GM18519 (cell line): ENCODE data around the gene RALGPS2.
"Not testable (repeated sequence)": the region's sequence is repeated elsewhere in the genome, so short reads cannot be mapped to it uniquely, and the experiment has no call there.

Experiments
- ATAC-seq: cut with Tn5 transposase; IDR thresholded peaks from one replicate; pipeline ENCODE4 v1.9.1; 2021; ENCODE audit warnings: mild to moderate bottlenecking, moderate library complexity; ENCODE audit not compliant: unreplicated experiment, low FRiP score

RALGPS2 gene

GRCh38 chr1:178774263-178774662 is 49.2 kb downstream of the RALGPS2 start:
- no peak for ATAC-seq

DNA sequence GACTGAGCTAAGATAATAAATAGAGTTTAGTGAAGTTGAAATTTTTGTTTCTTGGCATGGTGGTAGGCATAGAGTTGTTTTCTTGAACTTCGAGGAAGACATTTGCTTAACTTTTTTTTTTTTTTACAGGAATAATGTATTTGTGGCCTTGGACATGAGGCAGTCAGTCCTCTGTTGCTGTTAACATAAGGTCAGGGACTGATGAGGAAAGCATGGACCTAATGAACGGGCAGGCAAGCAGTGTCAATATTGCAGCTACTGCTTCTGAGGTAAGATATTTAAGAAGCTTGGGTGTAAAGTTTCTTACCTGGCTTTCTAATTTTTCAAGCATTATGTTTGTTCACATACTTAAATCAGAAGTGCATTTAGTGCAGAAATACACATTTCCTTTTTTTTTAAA is 51.5 kb downstream of the RALGPS2 start:
- no peak for ATAC-seq

DNA sequence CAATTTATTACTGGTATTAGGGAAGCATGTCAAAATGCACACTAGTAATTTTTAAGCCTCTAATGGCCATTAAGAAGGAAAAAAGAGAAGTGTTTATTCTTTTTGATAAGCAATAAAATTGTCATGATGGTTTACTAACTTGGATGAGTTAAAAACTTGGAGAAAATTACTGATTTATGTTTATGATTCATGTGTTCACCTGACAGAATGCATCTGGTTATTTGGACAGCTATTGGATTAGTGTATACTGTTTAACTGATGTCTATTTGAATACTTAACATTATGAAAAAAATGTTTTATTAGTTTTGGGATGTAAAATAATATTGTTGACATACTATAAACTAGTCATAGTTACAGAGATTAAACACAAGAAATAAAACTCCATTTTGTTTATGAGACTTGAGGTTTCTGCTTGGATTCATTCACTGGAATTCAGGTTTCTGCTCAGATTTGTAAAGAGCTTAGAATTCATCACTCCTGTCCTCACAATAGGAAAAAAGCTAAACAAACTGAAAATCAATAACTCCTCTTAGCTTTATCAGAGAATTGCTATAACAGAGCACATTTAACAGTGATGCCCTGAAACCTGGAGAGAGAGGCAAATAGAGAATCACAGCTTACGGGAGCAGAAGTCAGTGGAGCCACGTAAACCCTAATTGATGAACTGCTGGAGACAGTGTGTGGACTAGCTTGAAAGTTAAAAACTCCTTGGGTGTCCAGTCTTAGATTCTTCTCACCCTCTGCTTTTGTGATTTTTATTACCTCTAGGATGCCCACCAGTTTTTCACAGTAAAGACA is 56.7 kb downstream of the RALGPS2 start:
- ATAC-seq, result no peak

DNA sequence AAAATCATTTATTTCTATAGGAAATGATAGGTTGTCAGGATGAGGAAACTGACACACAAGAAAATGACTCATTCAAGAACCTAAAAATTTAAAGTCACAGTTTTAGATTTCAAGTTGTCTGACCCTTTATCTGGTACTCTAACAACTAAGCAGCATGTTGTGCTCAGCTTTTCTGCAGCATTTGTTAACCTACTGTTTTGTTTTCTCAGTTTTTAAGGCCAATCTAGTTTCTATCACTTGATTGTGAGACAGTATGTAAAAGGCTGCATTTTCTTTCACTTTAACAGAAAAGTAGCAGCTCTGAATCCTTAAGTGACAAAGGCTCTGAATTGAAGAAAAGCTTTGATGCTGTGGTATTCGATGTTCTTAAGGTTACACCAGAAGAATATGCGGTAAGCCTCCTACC is 59.1 kb downstream of the RALGPS2 start:
- no peak for ATAC-seq

- no peak for ATAC-seq
These were observed 67.3 kb downstream of the RALGPS2 start for GRCh38 chr1:178792394-178792793.

DNA sequence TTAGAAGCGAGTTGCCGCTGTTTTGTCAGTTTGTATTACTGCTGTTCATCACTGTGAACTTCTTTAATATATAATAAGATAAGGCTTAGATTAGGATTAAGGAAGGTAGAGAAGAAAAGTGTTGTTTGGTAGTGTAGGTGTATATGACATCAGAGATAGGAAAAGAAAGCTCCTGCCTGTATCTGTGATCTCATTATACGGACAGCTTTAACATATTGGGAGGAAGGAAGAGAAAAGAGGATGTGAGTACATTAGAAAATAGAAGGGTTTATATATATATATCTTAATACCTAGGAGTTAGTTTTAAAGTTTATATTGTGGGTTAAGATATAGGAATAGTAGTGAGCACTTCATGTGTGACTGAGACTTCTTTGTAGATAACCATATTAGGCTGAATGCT is 71.0 kb downstream of the RALGPS2 start:
- no peak for ATAC-seq

DNA sequence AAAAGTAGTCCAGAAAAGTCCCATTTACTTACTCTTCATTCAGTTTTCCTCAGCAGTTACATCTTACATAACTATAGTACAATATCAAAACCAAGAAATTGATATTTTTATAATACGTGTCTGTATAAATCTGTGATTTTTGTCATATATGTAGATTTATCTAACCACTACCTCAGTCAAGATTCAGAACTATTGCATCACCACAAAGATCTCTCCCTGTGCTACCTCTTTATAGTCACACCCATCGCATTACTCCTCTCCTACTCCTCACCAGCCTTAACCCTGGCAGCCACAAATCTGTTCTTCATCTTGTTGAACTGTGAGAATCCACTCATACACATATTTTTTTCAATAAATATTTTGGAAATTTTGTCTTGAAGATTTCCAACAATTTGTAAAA is 72.5 kb downstream of the RALGPS2 start:
- no peak for ATAC-seq

DNA sequence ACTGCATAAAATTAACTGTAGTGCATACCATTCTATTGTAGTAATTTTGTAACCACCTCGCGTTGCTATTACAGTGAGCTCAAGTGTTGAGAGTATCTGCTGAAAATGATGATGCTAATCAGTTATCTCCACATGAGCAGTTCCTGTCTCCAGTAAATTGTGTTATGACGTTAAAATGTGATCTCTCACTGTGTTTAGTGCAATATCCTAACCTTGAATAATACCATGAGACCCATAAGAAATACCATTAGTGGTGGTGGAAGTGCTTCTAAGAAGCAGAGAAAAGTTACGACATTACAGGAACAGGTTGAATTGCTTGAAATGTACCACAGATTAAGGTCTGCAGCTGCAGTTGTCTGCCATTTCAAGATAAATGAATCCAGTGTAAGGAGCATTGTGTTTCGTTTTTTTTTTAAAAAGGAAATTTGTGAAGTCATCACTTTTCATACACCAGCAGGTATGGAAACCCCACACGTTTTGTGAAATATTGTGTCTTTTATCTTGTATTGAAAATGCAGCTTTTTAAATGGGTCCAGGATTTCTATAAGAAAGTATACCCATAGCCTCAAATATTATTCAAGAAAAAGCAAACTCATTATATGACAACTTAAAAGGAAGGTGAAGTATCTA is 73.3 kb downstream of the RALGPS2 start:
- no peak for ATAC-seq

DNA sequence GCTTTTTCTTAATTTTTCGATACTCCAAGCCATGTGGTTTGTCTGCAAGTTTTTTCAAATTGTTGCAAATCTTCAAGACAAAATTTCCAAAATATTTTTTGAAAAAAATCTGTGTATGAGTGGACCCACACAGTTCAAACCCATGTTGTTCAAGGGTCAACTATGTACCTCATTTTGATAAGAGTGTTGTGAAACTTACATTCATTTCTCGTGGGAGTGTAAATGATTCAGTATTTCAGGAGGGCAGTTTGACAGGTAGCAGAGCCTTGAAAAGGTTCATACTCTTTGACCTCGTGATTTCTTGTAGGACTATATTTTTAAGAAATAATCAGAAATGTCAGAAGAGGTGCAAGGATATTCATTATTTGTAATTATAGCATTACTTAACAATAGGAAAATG is 77.8 kb downstream of the RALGPS2 start:
- ATAC-seq, result no peak

DNA sequence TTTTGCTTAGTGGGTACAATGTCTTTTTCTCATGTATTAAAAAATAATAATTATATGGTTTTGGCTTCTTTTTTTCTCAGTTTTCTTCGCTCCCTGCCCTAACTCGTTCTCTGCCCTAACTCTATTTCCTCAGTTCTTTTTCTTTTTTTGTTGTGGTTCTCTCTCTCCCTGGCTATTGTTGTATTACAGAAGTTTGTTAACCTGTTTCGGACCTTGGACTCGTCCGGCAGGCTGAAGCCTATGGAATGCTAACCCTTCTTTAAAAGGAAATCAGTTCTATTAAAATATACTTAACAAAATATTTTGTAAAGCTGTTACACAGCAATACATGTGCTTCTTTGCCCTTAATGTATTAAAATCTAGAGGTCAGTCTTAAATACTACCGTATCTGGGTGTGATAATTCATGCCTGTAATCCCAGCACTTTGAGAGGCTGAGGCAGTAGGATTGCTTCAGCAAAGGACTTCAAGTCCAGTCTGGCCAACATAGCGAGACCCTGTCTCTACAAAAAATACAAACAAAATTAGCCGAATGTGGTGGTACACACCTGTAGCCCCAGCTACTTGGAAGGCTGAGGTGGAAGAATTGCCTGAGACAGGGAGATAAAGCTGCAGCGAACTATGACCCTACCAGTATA is 81.7 kb downstream of the RALGPS2 start:
- no peak for ATAC-seq

- ATAC-seq, result no peak
These were observed 83.5 kb downstream of the RALGPS2 start for GRCh38 chr1:178808529-178808928.

- no peak for ATAC-seq
These were observed 85.5 kb downstream of the RALGPS2 start for GRCh38 chr1:178810585-178810984.

DNA sequence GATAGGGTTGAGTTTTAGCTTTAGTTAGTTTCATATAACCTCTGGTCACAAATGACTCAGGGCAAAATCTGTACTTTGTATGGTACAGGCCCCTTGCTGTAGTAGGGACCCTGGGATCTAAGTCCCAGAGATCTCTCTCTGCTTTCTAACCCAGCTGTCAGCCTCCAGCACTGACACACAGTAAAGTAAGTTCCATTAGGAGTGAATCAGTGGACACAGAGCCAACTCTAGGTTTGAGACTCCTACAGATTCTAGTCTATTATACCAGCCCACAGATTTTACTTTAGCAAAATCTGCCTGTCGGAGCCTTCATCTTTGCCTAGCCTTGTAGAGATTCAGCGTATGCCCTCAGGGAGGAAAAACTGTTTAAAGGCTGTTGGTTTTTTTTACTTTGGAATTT is 93.4 kb downstream of the RALGPS2 start:
- ATAC-seq, result no peak

- ATAC-seq, result no peak
These were observed 94.1 kb downstream of the RALGPS2 start for GRCh38 chr1:178819123-178819522.

DNA sequence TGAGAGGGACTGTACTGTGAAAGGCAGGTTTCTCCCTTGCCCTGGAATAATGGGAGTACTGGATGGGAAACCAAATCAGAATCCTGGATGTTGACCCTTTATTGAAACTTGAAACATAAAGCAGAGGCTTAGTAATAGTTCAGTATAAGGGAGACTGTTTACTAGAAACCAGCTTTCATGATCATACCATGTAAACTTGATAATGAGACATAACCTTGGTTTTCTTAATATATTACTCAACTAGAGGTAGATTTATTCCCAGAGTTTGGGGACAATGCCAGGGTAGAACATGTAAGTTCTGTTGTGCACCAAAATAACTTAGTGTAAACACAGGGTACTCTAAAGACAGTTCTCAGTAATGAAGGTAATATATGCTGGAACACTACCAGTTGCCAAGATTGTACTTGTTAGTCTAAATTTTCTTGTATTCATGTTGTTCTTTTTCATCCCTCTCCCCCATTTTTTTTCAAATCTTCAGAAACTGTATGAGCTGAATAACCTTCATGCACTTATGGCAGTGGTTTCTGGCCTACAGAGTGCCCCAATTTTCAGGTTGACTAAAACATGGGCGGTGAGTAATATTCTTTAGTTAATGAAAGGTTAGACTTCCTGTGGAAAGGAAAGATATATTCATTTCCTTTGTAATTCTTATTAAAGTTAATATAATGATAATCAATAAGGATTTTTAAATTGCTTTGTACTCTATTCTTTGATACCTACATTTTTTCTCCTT is 96.3 kb downstream of the RALGPS2 start:
- ATAC-seq, result no peak

DNA sequence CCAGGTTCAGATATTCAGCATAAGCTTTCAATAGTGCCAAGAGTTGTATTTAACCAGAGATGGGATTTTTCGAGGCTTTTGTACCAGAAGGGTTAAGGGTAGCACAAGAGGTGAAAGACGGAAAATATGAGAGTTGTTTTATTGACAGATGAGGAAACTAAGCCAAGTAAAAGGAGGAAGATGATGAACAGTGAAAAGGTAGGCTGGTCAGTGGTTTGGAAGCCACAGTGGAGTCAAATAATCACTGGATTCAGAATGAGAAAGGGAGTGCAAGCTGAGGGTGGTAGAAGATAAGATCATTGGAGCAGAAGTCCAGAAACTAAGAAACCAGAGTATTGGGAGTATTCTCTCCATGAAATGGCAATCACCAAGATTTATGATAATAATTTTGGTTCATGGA is 100.1 kb downstream of the RALGPS2 start:
- no peak for ATAC-seq

- no peak for ATAC-seq
These were observed 119.4 kb downstream of the RALGPS2 start for GRCh38 chr1:178844436-178844835.

DNA sequence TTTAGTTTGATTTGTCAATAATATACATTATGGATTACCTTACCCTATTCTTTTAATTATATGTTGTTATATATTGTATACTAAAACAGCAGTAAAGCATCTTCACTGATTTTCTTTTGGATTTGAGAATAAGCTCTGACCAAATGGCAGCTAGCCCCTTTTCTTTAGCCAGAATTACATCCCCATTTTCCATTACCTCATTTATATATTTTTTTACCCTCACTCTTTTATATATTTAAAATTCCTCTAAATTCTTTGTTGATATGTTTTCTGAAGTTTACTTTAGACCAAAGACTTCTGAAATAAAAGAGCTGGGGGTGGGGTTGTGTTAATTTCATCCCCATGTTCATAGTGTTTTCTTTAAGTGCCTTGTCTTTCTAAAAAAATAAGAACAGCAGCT is 121.3 kb downstream of the RALGPS2 start:
- ATAC-seq, result no peak

- ATAC-seq, result no peak
These were observed 122.4 kb downstream of the RALGPS2 start for GRCh38 chr1:178847396-178847849.

GRCh38 chr1:178847919-178848318 is 122.9 kb downstream of the RALGPS2 start:
- ATAC-seq, result not testable (repeated sequence)

GRCh38 chr1:178849918-178850317 is 124.9 kb downstream of the RALGPS2 start:
- no peak for ATAC-seq
